Right lobe of liver (tissue), 6 donors: ENCODE measurements around the gene GNAQ. TPM values are rescaled to one million over a fixed set of nuclear protein-coding genes. Genes with fewer than 3 reads are reported as not detected.

Experiments used
- ATAC-seq, 4 donors: fragments of 200-7000 bp; cut with Tn5 transposase; one replicate each; pipeline ENCODE4 v1.9.1; 2020; ENCODE audit warnings: mild to moderate bottlenecking in 4 of 4, moderate library complexity in 4 of 4
- DNase-seq, 3 donors: peaks; one replicate each; pipeline ENCODE4 v3.0.0-alpha.2; 2020
- H3K27ac ChIP-seq, 3 donors: fragments of 200-600 bp; one replicate each; pipeline ENCODE4 v1.8.0; 2022
- H3K27me3 ChIP-seq, 2 donors: fragments of 200-600 bp; one replicate each; pipeline ENCODE4 v1.8.0; 2022
- H3K36me3 ChIP-seq, 4 donors: fragments of 200-600 bp; sonication (generic) in 1 of 4; one replicate each; pipeline versions ENCODE4 v1.5.1 to v1.8.0; 2017 to 2022; ENCODE audit warnings: control low read depth in 1 of 4
- H3K4me1 ChIP-seq, 4 donors: fragments of 200-600 bp; sonication (generic) in 1 of 4; one replicate each; pipeline versions ENCODE4 v1.5.1 to v1.8.0; 2017 to 2022; ENCODE audit warnings: control low read depth in 1 of 4
- H3K4me3 ChIP-seq, 3 donors: fragments of 200-600 bp; one replicate each; pipeline ENCODE4 v1.8.0; 2022
- H3K9me3 ChIP-seq, 4 donors: fragments of 200-600 bp; sonication (generic) in 1 of 4; one replicate each; pipeline versions ENCODE4 v1.5.1 to v1.8.0; 2017 to 2022; ENCODE audit warnings: control low read depth in 1 of 4
- POLR2A ChIP-seq: fragments of 450-650 bp; IDR thresholded peaks from one replicate; pipeline ENCODE4 v1.6.1; 2017; ENCODE audit warnings: antibody characterized with exemption, mild to moderate bottlenecking
- WGBS: methylation state at CpG from one replicate; pipeline ENCODE4 v1.1.6; 2018; ENCODE audit warnings: low coverage, low lambda C conversion rate; ENCODE audit not compliant: insufficient coverage; ENCODE audit errors: missing lambda C conversion rate; 5-methylcytosine and 5-hydroxymethylcytosine counted together
- intact Hi-C, 2 donors: fragments of 100-400 bp; cut with DNase I; formaldehyde crosslinking; loops; one replicate each; pipeline versions ENCODE4 v1.11.2 to v1.14.1; 2022
- total RNA-seq, 6 experiments: library from RNA; depleted of rRNA in 2 of 6; stranded (reverse); fragments of >200 nt in 2 of 6; fragmentation: NEBNext Ultra II Directional in 3 of 6; extraction: Animal tissue kit (Norgen Biotek cat#: 25700) in 3 of 6; gene quantifications; one replicate each; pipeline versions ENCODE4 v1.1.0 to v1.2.4, GENCODE V29; 2016 to 2023
- TF ChIP-seq, protein P1 (sequence below), 4 donors: fragments of 200-600 bp in 3 of 4; fragments of 450-650 bp in 1 of 4; IDR thresholded peaks; one replicate each; pipeline versions ENCODE4 v1.5.1 to v1.8.0; 2016 to 2022; ENCODE audit warnings: antibody characterized with exemption in 4 of 4, mild to moderate bottlenecking in 2 of 4
- donor health status: DM: no; HTN: yes; CAD: no.
- donor health status: DM: no; HTN: no; CAD: no.
- donor health status: DM: no; HTN: no; CAD: no.
- donor health status: DM: no; HTN: yes; CAD: no.
- donor health status: DM: no; HTN: yes; CAD: no.

Gene GNAQ
- total RNA-seq, 6 experiments from 2014 or later, result 15.8 to 28.7 (median 21.6) TPM

DNA sequence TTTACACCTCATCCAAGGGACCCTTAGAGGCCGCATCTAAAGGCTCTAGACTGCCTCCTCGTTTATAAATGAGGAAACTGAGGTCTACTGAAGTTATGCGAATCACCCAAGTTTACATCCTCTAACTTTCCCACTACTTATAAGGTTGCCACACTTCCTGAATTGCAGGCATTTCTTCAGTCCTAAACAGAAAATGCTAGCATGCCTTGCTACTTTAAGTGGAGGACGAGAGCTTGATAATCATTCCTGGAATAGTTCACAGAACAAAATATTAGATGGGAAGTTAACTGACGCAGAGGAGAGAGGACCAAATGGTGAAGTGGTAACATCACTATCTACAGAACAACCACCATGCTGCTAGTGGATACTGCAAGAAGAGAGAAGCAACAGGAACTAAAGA, 85.8 kb downstream of the GNAQ start:
- Histone ChIP-seq H3K9me3 (no peaks in the 10 kb centered on the region), H3K36me3 (no peaks in the 10 kb centered on the region), H3K27me3 (no peaks in the 10 kb centered on the region), H3K4me1 (peaks cover 0 to 22% (median 9%) of the 10 kb centered on the region in 4 donors), H3K4me3 (no peak overlapping the region), H3K27ac (peak overlapping the region in 1 of 3 donors; percentile 28)
- intact Hi-C loops, result no loop called here
- TF ChIP-seq, protein P1, sequence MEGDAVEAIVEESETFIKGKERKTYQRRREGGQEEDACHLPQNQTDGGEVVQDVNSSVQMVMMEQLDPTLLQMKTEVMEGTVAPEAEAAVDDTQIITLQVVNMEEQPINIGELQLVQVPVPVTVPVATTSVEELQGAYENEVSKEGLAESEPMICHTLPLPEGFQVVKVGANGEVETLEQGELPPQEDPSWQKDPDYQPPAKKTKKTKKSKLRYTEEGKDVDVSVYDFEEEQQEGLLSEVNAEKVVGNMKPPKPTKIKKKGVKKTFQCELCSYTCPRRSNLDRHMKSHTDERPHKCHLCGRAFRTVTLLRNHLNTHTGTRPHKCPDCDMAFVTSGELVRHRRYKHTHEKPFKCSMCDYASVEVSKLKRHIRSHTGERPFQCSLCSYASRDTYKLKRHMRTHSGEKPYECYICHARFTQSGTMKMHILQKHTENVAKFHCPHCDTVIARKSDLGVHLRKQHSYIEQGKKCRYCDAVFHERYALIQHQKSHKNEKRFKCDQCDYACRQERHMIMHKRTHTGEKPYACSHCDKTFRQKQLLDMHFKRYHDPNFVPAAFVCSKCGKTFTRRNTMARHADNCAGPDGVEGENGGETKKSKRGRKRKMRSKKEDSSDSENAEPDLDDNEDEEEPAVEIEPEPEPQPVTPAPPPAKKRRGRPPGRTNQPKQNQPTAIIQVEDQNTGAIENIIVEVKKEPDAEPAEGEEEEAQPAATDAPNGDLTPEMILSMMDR (IDR thresholded peaks at IDR 0.05), result no peak
- TF ChIP-seq POLR2A, result no peak
- DNase-seq (no peak), ATAC-seq (peak; percentile 24 to 57 (median 45))
- WGBS, result 60% methylated on average over 5 of the region's 5 CpGs

DNA sequence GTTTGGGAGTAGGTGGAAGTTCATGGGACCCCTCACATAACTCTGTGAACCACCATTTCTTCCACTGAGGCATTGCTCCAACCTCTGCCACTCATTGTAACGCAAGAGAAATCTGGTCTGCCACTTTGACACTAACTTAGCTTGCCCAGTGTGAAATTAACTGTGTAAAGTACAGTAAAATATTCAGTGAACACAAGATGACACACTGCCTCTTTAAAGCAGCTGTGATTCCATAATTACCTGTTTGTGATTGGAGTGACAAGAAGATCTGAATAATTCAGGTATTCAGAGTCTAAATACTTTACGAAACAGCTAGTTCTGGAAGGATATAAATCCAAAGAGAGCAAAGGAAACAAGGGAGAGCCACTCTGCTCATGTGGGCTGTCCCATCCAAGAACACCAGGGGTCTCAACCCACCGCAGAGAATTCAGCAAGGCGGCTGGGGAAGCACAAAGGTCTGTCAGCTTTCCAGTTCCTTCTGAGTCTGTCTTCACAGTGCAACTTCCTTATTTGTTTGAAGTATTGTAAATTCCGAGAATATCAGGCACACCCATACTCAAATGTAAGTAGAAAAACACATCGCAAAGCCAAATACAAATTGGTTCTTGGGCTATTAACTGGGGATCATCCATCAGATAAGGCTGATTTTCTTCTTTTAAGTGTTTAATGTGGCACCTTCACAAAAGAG, 86.9 kb downstream of the GNAQ start:
- Histone ChIP-seq H3K36me3 (no peaks in the 10 kb centered on the region), H3K4me1 (peaks cover 0 to 16% (median 8%) of the 10 kb centered on the region in 4 donors), H3K27ac (peak overlapping the region in 1 of 3 donors; percentile 20), H3K9me3 (no peaks in the 10 kb centered on the region), H3K4me3 (no peak overlapping the region), H3K27me3 (no peaks in the 10 kb centered on the region)
- DNase-seq (no peak), ATAC-seq (peak; percentile 34 to 57 (median 46))
- intact Hi-C loops, result no loop called here
- 44% methylated on average over 6 of the region's 6 CpGs for WGBS
- TF ChIP-seq, protein P1 (IDR thresholded peaks at IDR 0.05), result no peak
- no peak for TF ChIP-seq POLR2A

GRCh38 chr9:77943057-77943456, 88.6 kb downstream of the GNAQ start:
- TF ChIP-seq, protein P1 (IDR thresholded peaks at IDR 0.05), result no peak
- TF ChIP-seq POLR2A, result no peak
- no peaks in the 10 kb centered on the region for H3K9me3 ChIP-seq
- WGBS, result 32% methylated on average over 4 of the region's 4 CpGs
- H3K27me3 ChIP-seq, result no peaks in the 10 kb centered on the region
- intact Hi-C loops, result no loop called here
- DNase-seq (no peak), ATAC-seq (no peak)
- H3K4me1 ChIP-seq, result peaks cover 0 to 15% (median 6%) of the 10 kb centered on the region in 4 donors
- H3K4me3 ChIP-seq, result no peak overlapping the region
- H3K36me3 ChIP-seq, result no peaks in the 10 kb centered on the region
- no peak overlapping the region for H3K27ac ChIP-seq

- 77% methylated on average over 2 of the region's 2 CpGs for WGBS
Observed at GRCh38 chr9:77939149-77939668, 92.4 kb downstream of the GNAQ start.

More at GRCh38 chr9:77939149-77939668, 92.4 kb downstream of the GNAQ start:
- DNase-seq (no peak), ATAC-seq (no peak)
- Histone ChIP-seq H3K36me3 (no peaks in the 10 kb centered on the region), H3K27me3 (no peaks in the 10 kb centered on the region), H3K27ac (no peak overlapping the region), H3K9me3 (no peaks in the 10 kb centered on the region), H3K4me3 (no peak overlapping the region), H3K4me1 (no peaks in the 10 kb centered on the region)
- no peak for TF ChIP-seq POLR2A
- TF ChIP-seq, protein P1 (IDR thresholded peaks at IDR 0.05), result no peak
- intact Hi-C loops, result no loop called here
